Keratinocyte (primary cell): ENCODE data around the gene LPIN1. TPM values are rescaled to one million over a fixed set of nuclear protein-coding genes. Genes with fewer than 3 reads are reported as not detected.

Source experiments
- DNase-seq: peaks from one replicate; pipeline ENCODE4 v3.0.0-alpha.2; 2011; ENCODE audit warnings: low read depth, missing footprints, low spot score
- FAIRE-seq: peaks from 2 replicates; lab custom pipeline; 2011; peaks lifted over from hg19 to GRCh38; lab: Jason Lieb, UNC
- H2AFZ ChIP-seq: 2 replicates; pipeline ENCODE4 v1.6.0; 2012; ENCODE audit warnings: low read length, control low read depth, inconsistent platforms; ENCODE audit not compliant: control insufficient read depth
- H3K27ac ChIP-seq: 2 replicates; pipeline ENCODE4 v1.5.1; 2011; ENCODE audit warnings: low read length; ENCODE audit not compliant: control insufficient read depth, insufficient read depth
- H3K27me3 ChIP-seq: 3 replicates; pipeline ENCODE4 v1.6.0; 2011; ENCODE audit warnings: low read length; ENCODE audit not compliant: control insufficient read depth, insufficient read depth; ENCODE audit errors: extremely low read depth
- H3K36me3 ChIP-seq, 2 experiments: 2 replicates in 1 of 2; 3 replicates in 1 of 2; pipeline ENCODE4 v1.5.1; 2011; ENCODE audit warnings: low read length in 2 of 2, mild to moderate bottlenecking in 1 of 2; ENCODE audit not compliant: control insufficient read depth in 2 of 2, insufficient read depth in 2 of 2; ENCODE audit errors: extremely low read depth in 1 of 2
- H3K4me1 ChIP-seq: 3 replicates; pipeline ENCODE4 v1.5.1; 2011; ENCODE audit warnings: low read length; ENCODE audit not compliant: control insufficient read depth, insufficient read depth; ENCODE audit errors: extremely low read depth
- H3K4me2 ChIP-seq: 3 replicates; pipeline ENCODE4 v1.6.0; 2011; ENCODE audit warnings: low read depth, low read length; ENCODE audit not compliant: control insufficient read depth, insufficient read depth; ENCODE audit errors: extremely low read depth
- H3K4me3 ChIP-seq, 3 experiments: fragments of 200-600 bp in 1 of 3; sonication (generic) in 1 of 3; 2 replicates in 2 of 3; 3 replicates in 1 of 3; pipeline ENCODE4 v1.5.1; 2011 to 2016; ENCODE audit warnings: low read length in 3 of 3, mild to moderate bottlenecking in 3 of 3, control low read depth in 2 of 3, inconsistent platforms in 1 of 3, low read depth in 1 of 3, mixed read lengths in 1 of 3, mixed run types in 1 of 3, moderate library complexity in 1 of 3; ENCODE audit not compliant: control insufficient read depth in 2 of 3, insufficient read depth in 2 of 3; ENCODE audit errors: extremely low read depth in 1 of 3
- H3K79me2 ChIP-seq: 2 replicates; pipeline ENCODE4 v1.6.0; 2012; ENCODE audit warnings: low read length; ENCODE audit not compliant: control insufficient read depth, insufficient read depth
- H3K9ac ChIP-seq: 3 replicates; pipeline ENCODE4 v1.6.0; 2011; ENCODE audit warnings: low read length; ENCODE audit not compliant: control insufficient read depth, insufficient read depth; ENCODE audit errors: extremely low read depth
- H3K9me1 ChIP-seq: 3 replicates; pipeline ENCODE4 v1.6.0; 2011; ENCODE audit warnings: low read length; ENCODE audit not compliant: control insufficient read depth, insufficient read depth; ENCODE audit errors: extremely low read depth
- H3K9me3 ChIP-seq: 2 replicates; pipeline ENCODE4 v1.5.1; 2012; ENCODE audit warnings: low read depth, low read length; ENCODE audit not compliant: control insufficient read depth
- H4K20me1 ChIP-seq: 3 replicates; pipeline ENCODE4 v1.6.0; 2011; ENCODE audit warnings: low read length; ENCODE audit not compliant: control insufficient read depth, insufficient read depth; ENCODE audit errors: extremely low read depth
- CTCF ChIP-seq, 3 experiments: IDR thresholded peaks in 1 of 3; conservative IDR thresholded peaks in 1 of 3; optimal IDR thresholded peaks in 1 of 3; 2 replicates in 2 of 3; 3 replicates in 1 of 3; pipeline versions ENCODE3 to v1.5.1; 2011; ENCODE audit warnings: low read length in 3 of 3, mild to moderate bottlenecking in 3 of 3, moderate library complexity in 2 of 3, control low read depth in 1 of 3, inconsistent platforms in 1 of 3; ENCODE audit not compliant: insufficient read depth in 2 of 3; ENCODE audit errors: extremely low read depth in 1 of 3
- EZH2 ChIP-seq: IDR thresholded peaks from one replicate; pipeline ENCODE4 v1.6.1; 2012; ENCODE audit warnings: inconsistent platforms, mild to moderate bottlenecking, low read length, moderate library complexity
- dilution Hi-C: fragments of 300-500 bp; cut with MboI; formaldehyde crosslinking; loops from one replicate; pipeline ENCODE4 v1.7.0; 2020; ENCODE audit warnings: low sequenced_read_pairs; ENCODE audit not compliant: extremely low pct_ligation_motif_present
- polyA plus RNA-seq, 5 experiments: library from polyadenylated mRNA; depleted of rRNA in 3 of 5; stranded (reverse) in 3 of 5; stranded (forward) in 1 of 5; unstranded in 1 of 5; fragments of >200 nt; gene quantifications; 1 replicate in 1 of 5; 2 replicates in 3 of 5; 3 replicates in 1 of 5; pipeline versions ENCODE4 v1.2.1 to v1.2.3, GENCODE V29; 2011 to 2012; ENCODE audit warnings: missing spikeins in 2 of 5, low read depth in 1 of 5, low replicate concordance in 1 of 5

LPIN1 gene
- polyA plus RNA-seq, 1 donor (not counting 4 experiments of a cell fraction or from before 2014, with no cell fraction given): 79.6 TPM

- no peaks in the 10 kb centered on the region for H3K4me1 ChIP-seq
- no peaks in the 10 kb centered on the region for H4K20me1 ChIP-seq
- H3K9me1 ChIP-seq: no peaks in the 10 kb centered on the region
- DNase-seq (no peak), FAIRE-seq (no peak)
- TF ChIP-seq CTCF (optimal IDR thresholded peaks at IDR 0.05 in 1 of 3, IDR thresholded peaks at IDR 0.05 in 1 of 3, conservative IDR thresholded peaks at IDR 0.05 in 1 of 3; ENCODE audit: extremely low read depth in 1 of 3, insufficient read depth in 2 of 3, low read length in 3 of 3): no peak
- no peak for TF ChIP-seq EZH2
- H3K27ac ChIP-seq: no peak overlapping the region
- no peak overlapping the region for H3K4me2 ChIP-seq
- H2AFZ ChIP-seq: no peak overlapping the region
- H3K79me2 ChIP-seq: no peaks in the 10 kb centered on the region
- no peak overlapping the region for H3K4me3 ChIP-seq
- no peak overlapping the region for H3K9ac ChIP-seq
- H3K9me3 ChIP-seq: no peaks in the 10 kb centered on the region
- H3K36me3 ChIP-seq: peaks cover 48 to 60% of the 10 kb centered on the region in 2 experiments
- no peaks in the 10 kb centered on the region for H3K27me3 ChIP-seq
- dilution Hi-C loops: no loop called here
Observed at GRCh38 chr2:11808016-11808400, 61.6 kb downstream of the LPIN1 start.

GRCh38 chr2:11809586-11810236 lies 63.3 kb downstream of the LPIN1 start:
- Histone ChIP-seq H3K9me1 (no peaks in the 10 kb centered on the region), H4K20me1 (no peaks in the 10 kb centered on the region), H3K27me3 (no peaks in the 10 kb centered on the region), H3K36me3 (peaks cover 43 to 58% of the 10 kb centered on the region in 2 experiments), H3K9ac (no peak overlapping the region), H3K4me2 (no peak overlapping the region), H3K79me2 (no peaks in the 10 kb centered on the region), H3K4me1 (no peaks in the 10 kb centered on the region), H3K27ac (no peak overlapping the region), H2AFZ (no peak overlapping the region), H3K4me3 (no peak overlapping the region), H3K9me3 (no peaks in the 10 kb centered on the region)
- no peak for TF ChIP-seq CTCF (optimal IDR thresholded peaks at IDR 0.05 in 1 of 3, IDR thresholded peaks at IDR 0.05 in 1 of 3, conservative IDR thresholded peaks at IDR 0.05 in 1 of 3; ENCODE audit: extremely low read depth in 1 of 3, insufficient read depth in 2 of 3, low read length in 3 of 3)
- no peak for TF ChIP-seq EZH2
- dilution Hi-C loops: no loop called here
- DNase-seq (no peak), FAIRE-seq (no peak)
